GM20431 (cell line): ENCODE measurements around the gene SF3A2.
"Not testable (repeated sequence)": the region's sequence is repeated elsewhere in the genome, so short reads cannot be mapped to it uniquely, and the experiment has no call there.

ENCODE experiments used
- in situ Hi-C: fragments of 300-500 bp; cut with MseI, MboI; formaldehyde crosslinking; loops from one replicate; pipeline ENCODE4 v1.15.0; 2020; ENCODE audit warnings: low sequenced_read_pairs; ENCODE audit not compliant: unreplicated experiment

The SF3A2 gene

GRCh38 chr19:2236314-2237050 is at the start of gene SF3A2, which contains the start of gene PLEKHJ1:
Gene SF3A2, plus strand, starts transcription at chr19:2236824. Its CDS starts 6,595 bp downstream, at chr19:2243419.
Gene PLEKHJ1, minus strand, starts transcription at chr19:2236329. Its CDS starts 81 bp downstream, at chr19:2236248.
- in situ Hi-C loops = no loop called here

DNA sequence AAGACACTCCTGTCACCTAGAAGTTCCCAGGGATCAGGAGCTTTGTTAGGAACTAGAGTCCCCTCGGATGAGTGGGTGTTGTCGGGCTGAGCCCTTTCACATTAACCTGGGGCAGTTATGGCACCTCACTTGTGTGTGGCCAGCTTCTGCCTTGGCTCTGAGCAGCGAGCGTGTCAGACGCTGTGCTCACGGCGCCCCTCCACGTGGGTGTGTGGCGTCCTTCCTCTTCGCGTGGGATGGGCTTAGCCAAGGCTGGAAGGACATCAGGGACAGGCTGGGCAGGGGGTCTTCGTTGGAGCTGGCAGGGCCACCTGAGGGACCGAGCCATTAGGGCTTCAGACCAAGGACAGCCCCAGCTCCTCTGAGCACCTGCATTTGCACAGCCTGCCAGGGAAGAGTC is 49.5 kb upstream of the SF3A2 start:
- in situ Hi-C loops = no loop called here

DNA sequence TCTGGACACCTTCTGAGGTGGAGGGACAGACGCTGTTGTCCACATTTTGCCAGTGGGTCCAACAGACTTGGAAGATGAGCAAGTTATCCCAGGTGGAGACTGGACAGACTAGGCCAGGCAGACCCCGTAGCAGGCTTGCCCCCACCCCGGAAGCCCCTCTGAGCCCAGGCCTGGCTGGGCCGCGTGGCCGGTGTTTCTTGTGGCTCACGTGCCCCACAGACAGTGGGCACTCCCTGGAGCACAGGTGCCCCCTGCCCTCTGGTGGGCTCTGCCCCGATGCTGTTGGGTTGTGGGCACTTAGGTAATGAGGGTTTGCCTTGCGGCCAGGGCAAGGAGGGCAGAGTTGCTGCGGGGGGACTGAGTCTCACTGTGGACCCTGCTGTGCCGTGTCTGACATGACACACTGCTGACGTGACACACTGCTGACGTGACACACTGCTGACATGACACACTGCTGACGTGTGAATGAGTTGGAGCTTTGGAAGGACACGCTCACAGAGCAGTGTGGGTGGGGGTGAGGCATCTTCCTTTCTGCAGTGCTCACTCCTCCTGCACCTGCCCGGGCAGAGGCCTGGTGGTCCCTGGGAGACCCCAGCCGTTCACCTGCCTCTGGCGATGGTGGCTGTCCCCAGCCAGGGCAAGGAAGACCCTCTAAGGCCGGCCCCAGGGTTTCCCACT is 47.8 kb upstream of the SF3A2 start:
- in situ Hi-C loops = no loop called here

GRCh38 chr19:2189880-2190279 is 46.7 kb upstream of the SF3A2 start:
- in situ Hi-C loops = no loop called here

DNA sequence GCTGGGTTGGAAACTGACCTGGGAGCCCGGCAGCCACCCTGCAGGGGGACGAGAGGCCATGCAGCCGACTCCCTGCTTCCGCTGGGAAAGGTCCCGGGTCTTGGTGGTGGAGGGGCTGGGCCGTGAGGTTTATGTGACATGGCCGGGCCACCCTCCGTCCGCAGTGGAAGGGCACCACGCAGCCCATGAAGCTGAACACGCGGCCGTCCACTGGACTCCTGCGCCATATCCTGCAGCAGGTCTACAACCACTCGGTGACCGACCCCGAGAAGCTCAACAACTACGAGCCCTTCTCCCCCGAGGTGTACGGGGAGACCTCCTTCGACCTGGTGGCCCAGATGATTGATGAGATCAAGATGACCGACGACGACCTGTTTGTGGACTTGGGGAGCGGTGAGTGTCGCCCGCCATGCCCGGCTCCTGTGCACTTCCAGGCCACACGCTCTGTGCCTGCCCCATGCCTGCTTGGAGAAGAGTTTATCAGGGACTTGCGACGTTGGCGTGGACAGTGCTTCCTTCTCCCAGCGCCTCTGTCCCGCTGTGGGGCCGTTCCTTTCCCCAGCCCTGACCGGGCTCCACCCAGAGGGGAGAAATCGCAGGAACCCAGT is 45.7 kb upstream of the SF3A2 start:
- in situ Hi-C loops = no loop called here

DNA sequence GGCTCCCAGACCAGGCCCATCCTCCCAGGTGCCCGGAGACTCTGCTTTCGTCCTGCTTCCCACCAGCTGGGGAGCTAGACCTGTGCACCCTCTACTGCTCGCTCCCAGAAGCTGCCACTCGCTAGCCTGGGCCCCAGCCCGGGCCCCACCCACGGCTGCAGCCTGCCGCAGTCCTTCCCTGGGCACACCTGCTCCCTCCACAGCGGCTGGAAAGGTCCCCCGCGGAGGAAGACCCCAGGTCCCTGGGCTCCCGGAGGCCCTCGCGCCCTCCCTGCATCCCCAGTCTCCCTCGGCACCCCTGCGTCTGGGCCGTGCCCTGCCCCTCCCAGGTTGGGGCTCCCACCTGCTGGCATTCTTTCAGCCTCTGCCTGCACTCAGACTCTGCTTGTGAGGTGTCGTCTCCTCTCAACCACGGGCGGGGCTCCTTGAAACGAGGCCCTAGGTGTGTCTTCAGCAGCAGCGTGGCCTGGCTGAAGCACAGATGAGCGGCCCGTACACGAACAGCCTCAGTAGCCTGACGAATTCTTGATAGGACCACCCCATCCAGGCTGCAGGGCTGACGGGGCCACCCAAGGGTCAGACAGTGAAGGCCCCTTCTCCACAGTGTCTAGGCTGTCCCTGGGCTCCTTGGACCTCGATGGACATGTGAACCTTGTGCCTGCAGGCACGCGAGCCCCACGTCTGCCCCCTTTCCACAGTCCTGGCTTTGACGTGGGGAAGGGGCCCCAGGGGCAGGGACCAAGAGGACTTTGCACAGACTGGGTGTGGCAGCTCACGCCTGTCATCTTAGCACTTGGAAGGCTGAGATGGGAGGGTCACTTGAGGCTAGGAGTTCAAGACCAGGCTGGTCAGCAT is 44.9 kb upstream of the SF3A2 start:
- in situ Hi-C loops = no loop called here

GRCh38 chr19:2192862-2193261 is 43.8 kb upstream of the SF3A2 start:
- in situ Hi-C loops = no loop called here

DNA sequence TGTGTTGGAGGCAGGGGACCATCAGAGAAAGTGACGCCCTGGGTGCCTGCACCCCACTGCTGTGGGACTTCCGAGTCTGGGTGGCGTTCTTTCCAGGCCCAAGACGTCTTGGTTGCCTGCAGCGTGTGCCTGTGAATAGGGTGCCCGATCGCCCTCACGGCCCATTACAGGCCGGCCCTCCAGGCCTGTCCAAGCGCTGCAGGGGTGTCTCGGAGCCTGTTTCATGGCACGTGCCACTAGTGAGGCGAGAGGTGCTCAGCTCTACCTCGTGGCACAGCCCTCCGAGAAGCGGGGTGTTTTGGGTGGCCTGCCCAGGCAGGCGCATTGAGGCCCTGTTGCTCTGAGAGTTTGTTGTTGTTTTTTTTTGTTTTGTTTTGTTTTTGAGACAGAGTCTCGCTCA is 42.8 kb upstream of the SF3A2 start:
- in situ Hi-C loops = no loop called here

DNA sequence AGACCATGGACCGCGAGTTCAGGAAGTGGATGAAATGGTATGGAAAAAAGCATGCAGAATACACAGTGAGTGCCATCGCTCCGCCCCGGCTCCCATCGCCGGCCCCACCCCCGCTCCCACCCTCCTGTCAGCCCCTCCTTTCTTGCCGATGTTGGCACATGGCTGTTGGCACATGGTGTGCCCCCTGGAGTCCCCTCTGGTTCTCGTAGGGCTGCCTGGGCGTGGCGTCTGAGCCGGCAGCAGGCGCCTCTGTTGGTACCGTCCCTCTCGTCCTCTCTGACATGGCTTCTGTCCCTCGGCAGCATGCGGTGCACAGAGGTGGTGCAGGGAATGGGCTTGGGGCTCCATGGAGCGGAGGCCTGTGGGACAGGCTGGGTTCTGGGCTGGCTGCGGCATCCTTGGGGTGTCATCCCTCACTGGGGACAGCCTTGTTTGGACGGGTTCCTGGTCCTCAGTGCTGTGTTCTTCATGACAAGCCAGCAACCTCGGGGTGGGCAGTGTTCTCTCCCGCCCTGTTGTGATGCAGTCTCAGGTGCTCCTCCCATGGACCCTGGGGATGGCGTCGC is 42.0 kb upstream of the SF3A2 start:
- in situ Hi-C loops = no loop called here

DNA sequence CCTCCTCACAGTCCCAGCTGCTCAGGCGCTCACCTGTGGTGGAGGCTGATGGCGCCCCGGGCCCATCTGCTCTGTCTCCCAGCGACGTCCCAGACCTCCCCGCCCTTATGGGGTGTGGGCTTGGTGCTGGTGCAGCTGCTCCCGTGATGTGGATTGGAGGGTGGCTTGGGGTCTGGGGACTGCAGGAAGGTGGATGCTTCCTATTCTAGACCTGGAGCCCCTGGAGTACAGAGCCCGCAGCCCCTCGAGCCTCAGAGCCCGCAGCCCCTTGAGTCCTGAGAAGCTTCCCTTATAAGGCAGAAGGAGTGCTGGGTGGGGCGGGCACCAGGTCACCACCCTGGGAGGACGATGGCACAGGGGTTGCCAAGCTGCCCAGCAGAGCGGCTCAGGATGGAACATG is 41.3 kb upstream of the SF3A2 start:
- in situ Hi-C loops = no loop called here

DNA sequence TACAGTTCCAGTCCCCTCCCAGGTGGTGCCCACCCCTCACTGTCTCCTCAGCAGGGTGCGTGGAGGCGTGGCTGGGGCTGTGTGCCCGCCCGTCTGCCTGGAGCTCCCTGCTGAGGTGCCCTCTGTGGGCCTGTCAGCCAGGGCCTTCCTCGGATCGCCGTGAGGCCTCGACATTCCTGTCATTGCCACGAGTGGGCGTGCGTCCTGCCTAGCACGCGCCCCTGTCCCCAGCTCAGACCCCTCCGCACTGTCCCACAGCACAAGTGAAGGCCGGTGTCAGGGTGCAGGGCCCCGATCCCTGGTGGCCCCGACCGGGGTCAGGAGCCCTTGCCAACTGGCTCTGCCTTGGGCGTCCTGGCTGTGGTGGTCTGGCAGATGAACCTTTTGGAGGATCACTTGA is 40.7 kb upstream of the SF3A2 start:
- in situ Hi-C loops = no loop called here

DNA sequence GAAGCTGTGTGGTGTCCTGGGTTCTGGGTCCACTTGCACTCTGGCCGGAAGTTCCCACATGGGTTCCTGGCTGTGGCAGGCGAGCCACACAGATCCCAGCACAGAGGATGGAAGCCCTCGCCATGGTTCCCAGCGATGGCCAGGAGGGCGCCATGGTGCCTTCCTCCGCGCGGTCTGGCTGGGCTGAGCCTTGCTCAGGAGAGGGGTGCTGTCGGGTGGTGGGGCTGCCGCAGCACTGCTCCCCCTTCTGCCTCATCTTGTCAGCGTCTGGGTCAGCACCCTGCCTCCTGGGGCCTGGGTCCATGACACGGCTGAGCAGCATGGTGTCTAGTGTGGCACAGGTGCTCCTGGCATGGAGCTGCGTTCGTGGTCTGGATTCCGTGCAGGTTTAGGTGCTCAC is 39.4 kb upstream of the SF3A2 start:
- in situ Hi-C loops = no loop called here

DNA sequence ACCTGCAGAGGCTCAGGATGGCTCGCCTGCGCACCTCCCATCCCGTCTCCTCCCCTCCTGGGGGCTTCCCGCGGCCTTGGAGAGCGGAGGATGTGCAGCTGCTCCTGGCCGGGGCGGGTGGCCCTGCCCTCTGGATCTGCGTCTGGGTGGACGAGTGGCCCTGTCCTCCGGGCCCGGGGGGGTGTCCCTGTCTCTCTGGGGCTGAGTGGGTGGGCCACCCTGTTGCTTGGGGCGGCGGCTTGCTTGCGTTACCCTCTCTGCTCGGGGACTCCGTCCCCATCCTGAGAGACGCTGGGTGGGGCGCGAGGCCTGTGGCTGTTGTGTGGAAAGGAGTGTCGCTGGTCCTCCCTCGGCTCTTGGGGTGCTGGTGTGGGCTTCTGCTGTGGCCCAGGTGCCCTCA is 38.3 kb upstream of the SF3A2 start:
- in situ Hi-C loops = no loop called here

DNA sequence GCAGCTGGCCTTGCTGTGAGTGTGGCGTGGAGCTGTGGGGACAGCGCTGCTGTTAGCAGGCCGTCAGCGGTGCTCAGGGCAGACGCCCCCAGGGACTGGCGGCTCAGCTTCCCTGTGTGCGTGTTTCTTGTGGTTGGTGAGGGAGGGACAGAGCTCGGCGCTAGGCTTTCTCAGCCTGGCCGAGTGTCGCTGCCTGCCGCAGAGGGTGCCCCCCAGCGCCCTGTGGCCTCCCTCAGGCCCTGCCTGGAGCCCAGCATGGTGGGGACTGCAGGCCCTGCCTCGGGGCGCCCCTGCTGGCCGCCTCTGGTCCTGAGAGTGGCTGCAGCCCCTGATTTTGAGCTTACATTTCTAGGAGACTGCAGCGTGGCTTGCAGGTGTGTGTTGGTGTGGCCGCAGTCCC is 37.4 kb upstream of the SF3A2 start:
- in situ Hi-C loops = no loop called here

- in situ Hi-C loops = no loop called here
These were observed 36.6 kb upstream of the SF3A2 start for GRCh38 chr19:2199861-2200623.

DNA sequence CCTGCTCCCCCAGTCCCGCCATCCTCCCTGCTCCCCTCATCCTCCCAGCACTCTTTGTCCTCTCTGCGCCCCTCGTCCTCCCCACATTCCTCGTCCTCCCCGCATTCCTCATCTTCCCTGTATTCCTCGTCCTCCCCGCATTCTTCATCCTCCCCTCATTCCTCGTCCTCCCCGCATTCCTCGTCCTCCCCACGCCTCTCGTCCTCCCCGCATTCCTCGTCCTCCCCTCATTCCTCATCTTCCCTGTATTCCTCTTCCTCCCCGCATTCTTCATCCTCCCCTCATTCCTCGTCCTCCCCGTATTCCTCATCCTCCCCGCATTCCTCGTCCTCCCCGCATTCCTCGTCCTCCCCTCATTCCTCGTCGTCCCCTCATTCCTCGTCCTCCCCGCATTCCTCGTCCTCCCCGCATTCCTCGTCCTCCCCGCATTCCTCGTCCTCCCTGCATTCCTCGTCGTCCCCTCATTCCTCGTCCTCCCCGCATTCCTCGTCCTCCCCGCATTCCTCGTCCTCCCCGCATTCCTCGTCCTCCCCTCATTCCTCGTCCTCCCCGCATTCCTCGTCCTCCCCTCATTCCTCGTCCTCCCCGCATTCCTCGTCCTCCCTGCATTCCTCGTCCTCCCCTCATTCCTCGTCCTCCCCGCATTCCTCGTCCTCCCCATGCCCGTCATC is 35.9 kb upstream of the SF3A2 start:
- in situ Hi-C loops = not testable (repeated sequence)

DNA sequence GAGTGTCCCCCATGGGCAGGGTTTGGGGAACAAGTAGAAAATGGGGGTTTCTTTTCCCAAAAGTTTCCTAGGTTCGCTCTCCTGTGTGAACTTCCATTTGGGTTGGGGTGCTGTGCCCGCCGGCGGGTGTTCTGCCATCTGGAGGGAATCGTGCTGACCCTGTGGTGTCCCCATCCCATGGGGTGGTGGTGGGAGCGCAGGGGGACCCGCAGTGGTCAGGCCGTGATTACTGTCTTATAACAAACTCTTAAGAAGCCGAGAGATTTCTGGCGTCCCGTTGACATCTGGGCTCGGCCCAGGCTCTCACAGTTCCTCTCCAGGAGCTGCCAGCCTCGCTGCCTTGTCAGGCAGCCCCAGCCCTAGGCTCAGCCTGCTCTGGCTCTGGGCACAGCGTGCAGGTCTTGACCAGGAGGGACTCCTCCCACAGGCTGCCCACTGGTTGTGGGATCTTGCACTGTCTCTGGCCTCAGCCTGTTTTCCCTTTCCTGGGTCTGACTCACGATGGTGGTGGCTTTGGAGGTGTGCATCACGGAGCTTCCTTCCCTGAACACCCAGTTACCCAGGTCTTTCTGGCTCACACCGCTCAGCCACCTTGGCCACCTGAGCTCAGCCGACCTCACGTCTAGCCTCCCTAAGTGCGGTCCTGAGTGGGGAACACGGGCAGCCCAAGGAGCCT is 35.0 kb upstream of the SF3A2 start:
- in situ Hi-C loops = no loop called here

- in situ Hi-C loops = no loop called here
These were observed 34.3 kb upstream of the SF3A2 start for GRCh38 chr19:2202366-2202765.
